ENCODE measurements around the gene PCDHGB3.
"Not testable (repeated sequence)": the region's sequence is repeated elsewhere in the genome, so short reads cannot be mapped to it uniquely, and the experiment has no call there.

PCDHGB3 gene

DNA sequence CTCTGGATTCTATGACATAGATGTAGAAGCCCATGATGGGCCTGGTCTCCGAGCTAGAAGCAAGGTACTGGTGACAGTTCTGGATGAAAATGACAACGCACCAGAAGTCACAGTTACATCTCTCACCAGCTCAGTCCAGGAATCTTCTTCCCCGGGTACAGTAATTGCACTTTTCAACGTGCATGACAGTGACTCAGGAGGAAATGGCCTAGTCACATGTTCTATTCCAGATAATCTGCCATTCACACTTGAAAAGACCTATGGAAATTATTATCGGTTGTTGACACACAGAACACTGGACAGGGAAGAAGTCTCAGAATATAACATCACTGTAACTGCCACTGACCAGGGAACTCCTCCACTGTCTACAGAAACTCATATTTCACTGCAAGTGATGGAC, 13.9 kb upstream of the PCDHGB3 start:
- DNase-seq (ENCODE audit: extremely low spot score, insufficient read length, low read depth) (no peak), FAIRE-seq (no peak)

DNA sequence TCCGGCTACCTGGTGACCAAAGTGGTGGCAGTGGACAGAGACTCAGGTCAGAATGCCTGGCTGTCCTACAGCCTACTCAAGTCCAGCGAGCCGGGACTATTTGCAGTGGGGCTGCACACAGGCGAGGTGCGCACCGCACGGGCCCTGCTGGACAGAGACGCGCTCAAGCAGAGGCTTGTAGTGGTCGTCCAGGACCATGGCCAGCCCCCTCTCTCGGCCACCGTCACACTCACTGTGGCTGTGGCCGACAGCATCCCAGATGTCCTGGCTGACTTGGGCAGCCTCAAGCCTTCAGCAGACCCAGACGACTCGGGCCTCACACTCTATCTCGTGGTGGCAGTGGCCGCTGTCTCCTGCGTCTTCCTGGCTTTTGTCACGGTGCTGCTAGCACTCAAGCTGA, 13.1 kb upstream of the PCDHGB3 start:
- FAIRE-seq (no peak), DNase-seq (ENCODE audit: extremely low spot score, insufficient read length, low read depth) (no peak)

DNA sequence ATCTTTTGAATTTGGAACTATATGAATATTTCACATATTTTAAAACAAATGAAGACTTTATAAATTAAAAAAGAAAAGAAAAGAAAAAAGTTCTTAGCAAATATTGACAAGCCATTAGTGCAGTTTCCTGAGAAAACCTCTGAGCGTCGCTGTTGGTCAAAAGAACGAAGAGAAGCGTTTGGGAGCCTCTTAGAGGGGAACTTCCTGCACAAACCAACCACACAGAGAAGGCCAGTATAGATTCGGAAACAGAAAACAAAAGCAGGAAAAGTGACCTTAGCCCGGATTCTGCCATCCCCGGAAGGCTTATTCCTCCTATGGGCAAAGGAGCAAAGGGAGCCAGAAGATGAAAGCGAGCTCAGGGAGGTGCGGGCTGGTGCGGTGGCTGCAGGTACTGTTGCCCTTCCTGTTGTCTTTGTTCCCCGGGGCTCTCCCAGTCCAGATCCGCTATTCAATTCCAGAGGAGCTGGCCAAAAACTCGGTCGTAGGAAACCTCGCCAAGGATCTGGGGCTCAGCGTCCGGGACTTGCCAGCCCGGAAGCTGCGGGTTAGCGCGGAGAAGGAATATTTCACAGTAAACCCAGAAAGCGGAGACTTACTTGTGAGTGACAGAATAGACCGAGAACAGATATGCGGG, 10.1 kb upstream of the PCDHGB3 start, which contains the start of gene PCDHGB2:
TSS of gene PCDHGB2 (plus strand) at position 205 of the 637 bp plus-strand sequence. CDS start at position 347, 142 bp downstream.
- DNase-seq (ENCODE audit: extremely low spot score, insufficient read length, low read depth) (peak; percentile 18), FAIRE-seq (peak; percentile 24)

DNA sequence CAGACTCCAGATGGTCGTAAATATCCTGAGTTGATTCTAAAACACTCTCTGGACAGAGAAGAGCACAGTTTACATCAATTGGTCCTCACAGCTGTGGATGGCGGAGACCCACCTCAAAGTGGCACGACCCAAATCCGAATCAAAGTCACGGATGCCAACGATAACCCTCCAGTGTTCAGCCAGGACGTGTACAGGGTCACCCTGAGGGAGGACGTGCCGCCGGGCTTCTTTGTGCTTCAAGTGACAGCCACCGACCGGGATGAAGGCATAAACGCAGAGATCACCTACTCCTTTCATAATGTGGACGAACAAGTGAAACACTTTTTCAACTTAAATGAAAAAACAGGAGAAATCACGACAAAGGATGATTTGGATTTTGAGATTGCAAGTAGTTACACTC, 9.4 kb upstream of the PCDHGB3 start:
- DNase-seq (ENCODE audit: extremely low spot score, insufficient read length, low read depth) = no peak
- FAIRE-seq = no peak

DNA sequence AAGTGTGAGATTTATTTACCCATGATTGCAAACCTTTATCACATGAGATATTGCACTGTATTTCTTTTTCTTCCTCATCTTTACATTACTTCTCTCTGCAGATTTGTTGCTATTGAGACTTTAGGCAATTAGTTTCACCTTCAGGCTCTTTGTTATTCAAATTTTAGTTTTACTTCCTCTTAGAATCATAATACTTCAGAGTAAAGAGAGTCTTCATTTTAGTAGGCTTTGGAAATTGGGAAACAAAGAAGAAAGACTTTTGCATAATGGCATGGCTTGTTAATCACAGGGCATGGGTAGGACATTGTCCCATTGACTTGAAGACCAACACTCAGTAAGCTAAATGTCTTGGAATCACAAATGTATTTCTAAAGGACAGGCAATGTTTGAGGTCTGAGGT, 7.3 kb upstream of the PCDHGB3 start:
- FAIRE-seq (no peak), DNase-seq (ENCODE audit: extremely low spot score, insufficient read length, low read depth) (no peak)

DNA sequence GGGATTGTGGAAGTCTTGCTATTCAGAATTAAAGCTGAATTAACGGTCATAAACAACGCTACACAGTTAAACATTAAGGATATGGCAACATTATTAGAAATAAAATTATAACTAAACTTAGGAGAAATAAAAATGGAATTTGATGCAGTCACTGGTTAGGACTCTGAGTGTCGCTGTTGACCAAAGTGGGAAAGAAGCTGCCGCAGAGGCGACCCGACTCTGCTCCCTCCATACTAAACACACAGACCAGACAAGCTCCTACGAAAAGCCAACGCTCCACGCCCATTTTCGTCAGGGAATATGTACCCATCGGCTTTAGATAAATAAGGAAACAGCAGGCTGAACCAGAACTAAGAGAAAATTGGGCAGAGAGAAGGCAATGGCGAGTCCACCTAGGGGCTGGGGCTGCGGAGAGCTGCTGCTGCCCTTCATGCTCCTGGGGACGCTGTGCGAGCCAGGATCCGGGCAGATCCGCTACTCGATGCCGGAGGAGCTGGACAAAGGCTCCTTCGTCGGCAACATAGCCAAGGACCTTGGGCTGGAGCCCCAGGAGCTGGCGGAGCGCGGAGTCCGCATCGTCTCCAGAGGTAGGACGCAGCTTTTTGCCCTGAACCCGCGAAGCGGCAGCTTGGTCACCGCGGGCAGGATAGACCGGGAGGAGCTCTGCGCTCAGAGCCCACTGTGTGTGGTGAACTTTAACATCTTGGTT, 5.9 kb upstream of the PCDHGB3 start, which contains the start of gene PCDHGA5:
TSS of gene PCDHGA5 (plus strand) at position 211 of the 709 bp plus-strand sequence. CDS start at position 380, 169 bp downstream.
- FAIRE-seq = no peak
- DNase-seq (ENCODE audit: extremely low spot score, insufficient read length, low read depth) = no peak

DNA sequence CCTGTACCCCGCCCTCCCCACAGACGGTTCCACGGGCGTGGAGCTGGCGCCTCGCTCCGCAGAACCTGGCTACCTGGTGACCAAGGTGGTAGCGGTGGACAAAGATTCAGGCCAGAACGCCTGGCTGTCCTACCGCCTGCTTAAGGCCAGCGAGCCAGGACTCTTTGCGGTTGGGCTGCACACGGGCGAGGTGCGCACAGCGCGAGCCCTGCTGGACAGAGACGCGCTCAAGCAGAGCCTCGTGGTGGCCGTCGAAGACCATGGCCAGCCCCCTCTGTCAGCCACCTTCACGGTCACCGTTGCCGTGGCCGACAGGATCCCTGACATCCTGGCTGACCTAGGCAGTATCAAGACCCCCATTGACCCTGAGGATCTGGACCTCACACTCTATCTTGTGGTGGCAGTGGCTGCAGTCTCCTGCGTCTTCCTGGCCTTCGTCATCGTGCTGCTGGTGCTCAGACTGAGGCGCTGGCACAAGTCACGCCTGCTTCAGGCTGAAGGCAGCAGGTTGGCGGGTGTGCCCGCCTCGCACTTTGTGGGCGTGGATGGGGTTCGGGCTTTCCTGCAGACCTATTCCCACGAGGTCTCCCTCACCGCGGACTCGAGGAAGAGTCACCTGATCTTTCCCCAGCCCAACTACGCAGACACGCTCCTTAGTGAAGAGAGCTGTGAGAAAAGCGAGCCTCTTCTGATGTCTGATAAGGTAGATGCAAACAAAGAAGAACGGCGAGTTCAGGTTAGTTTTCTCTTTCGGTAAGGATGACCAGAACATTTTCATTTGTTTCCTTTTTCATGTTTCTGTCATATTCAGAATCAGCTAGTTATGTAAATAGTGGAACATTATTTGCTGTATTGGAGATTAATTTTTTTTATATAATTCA, 3.8 kb upstream of the PCDHGB3 start:
- FAIRE-seq (no peak), DNase-seq (ENCODE audit: extremely low spot score, insufficient read length, low read depth) (no peak)

DNA sequence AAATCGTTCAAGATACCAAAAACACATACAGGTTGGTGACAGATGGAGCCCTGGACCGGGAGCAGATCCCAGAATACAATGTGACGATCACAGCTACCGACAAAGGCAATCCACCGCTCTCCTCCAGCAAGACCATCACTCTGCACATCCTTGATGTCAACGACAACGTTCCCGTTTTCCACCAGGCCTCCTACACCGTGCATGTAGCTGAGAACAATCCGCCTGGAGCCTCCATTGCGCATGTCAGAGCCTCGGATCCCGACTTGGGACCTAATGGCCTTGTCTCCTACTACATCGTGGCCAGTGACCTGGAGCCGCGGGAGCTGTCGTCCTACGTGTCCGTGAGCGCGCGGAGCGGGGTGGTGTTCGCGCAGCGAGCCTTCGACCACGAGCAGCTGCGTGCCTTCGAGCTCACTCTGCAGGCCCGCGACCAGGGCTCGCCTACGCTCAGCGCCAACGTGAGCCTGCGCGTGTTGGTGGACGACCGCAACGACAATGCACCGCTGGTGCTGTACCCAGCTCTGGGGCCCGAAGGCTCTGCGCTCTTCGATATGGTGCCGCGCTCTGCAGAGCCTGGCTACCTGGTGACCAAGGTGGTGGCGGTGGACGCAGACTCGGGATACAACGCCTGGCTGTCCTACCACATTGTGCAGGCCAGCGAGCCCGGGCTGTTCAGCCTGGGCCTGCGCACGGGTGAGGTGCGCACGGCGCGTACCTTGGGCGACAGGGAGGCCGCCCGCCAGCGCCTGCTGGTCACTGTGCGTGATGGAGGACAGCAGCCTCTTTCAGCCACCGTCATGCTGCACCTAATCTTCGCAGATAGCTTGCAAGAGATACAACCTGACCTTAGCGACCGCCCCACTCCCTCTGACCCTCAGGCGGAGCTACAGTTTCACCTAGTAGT, 1.8 kb downstream of the PCDHGB3 start:
- no peak for FAIRE-seq

DNA sequence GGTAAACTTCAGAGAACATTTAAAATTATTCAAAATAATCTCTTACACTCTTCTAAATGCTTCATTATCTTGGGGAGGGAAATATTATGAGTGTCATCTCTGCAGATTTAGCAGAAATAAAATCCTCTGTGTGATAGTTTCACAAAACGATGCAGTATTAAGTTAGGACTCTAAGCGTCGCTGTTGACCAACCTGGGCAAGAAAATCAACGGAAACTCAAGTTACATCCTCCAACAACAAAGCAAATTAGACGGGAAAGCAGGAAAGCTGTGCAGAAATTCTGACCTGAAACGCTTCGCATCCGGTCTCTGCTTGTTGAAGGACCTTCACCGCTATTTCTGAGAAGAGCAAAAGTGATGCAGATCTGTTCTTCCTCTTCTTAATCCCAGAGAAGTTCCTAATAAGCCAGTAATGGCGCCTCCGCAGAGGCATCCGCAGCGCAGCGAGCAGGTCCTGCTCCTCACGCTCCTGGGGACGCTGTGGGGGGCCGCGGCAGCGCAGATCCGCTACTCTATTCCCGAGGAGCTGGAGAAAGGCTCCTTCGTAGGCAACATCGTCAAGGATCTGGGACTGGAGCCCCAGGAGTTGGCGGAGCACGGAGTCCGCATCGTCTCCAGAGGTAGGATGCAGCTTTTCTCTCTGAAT, 3.8 kb downstream of the PCDHGB3 start, which contains the start of gene PCDHGA6:
TSS of gene PCDHGA6 (plus strand) at position 219 of the 645 bp plus-strand sequence. CDS start at position 412, 193 bp downstream.
- DNase-seq (ENCODE audit: extremely low spot score, insufficient read length, low read depth) (no peak), FAIRE-seq (no peak)

More for the DNA sequence above, 1.8 kb downstream of the PCDHGB3 start:
- DNase-seq (ENCODE audit: extremely low spot score, insufficient read length, low read depth) = no peak

DNA sequence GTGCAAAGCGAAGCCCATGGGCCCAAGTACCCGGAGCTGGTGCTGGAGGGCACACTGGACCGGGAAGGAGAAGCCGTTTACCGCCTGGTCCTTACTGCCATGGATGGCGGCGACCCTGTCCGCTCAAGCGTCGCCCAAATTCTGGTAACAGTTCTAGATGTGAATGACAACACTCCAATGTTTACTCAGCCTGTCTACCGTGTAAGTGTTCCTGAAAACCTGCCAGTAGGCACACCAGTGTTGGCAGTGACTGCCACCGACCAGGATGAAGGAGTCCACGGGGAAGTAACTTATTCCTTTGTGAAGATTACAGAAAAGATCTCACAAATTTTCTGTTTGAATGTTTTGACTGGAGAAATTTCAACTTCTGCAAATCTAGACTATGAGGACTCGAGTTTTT, 4.6 kb downstream of the PCDHGB3 start:
- no peak for FAIRE-seq
- no peak for DNase-seq (ENCODE audit: extremely low spot score, insufficient read length, low read depth)

DNA sequence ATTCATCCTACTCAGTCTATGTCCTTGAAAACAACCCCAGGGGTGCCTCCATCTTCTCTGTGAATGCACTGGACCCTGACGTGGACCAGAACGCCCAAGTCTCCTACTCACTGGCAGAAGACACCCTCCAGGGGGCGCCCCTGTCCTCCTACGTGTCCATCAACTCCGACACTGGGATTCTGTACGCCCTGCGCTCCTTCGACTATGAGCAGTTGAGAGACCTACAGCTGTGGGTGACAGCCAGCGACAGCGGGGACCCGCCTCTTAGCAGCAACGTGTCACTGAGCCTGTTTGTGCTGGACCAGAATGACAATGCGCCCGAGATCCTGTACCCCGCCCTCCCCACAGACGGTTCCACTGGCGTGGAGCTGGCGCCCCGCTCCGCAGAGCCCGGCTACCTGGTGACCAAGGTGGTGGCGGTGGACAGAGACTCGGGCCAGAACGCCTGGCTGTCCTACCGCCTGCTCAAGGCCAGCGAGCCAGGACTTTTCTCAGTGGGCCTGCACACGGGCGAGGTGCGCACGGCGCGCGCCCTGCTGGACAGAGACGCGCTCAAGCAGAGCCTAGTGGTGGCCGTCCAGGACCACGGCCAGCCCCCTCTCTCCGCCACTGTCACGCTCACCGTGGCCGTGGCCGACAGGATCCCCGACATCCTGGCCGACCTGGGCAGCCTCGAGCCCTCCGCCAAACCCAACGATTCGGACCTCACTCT, 5.6 kb downstream of the PCDHGB3 start:
- FAIRE-seq = not testable (repeated sequence)

DNA sequence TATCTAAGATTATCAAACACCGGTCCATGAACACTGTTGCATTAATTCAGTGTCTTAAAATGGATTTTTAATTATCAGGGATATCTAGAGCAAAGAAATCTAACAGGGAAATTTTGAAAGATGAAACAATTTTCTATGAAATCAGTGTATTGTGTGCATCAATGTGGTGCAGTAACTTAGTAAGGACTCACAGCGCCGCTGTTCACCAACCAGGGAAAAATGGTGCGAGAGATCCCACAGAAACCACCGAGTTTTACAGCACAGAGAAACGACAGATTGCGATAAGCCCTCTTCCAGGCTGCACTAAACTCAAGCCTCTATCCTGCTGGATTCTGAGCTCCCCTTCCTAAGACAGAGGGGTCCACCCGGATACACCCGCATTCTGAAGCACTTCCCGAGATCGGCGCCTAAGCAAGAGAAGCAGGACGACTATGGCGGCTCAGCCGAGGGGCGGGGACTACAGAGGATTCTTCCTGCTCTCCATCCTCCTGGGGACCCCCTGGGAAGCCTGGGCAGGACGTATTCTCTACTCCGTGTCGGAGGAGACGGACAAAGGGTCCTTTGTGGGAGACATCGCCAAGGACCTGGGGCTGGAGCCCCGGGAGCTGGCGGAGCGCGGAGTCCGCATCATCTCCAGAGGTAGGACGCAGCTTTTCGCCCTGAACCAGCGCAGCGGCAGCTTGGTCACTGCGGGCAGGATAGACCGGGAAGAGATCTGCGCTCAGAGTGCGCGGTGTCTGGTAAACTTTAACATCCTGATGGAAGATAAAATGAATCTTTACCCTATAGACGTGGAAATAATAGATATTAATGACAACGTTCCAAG, 12.6 kb downstream of the PCDHGB3 start, which contains the start of gene PCDHGA7:
TSS of gene PCDHGA7 (plus strand) at position 274 of the 826 bp plus-strand sequence. CDS start at position 432, 158 bp downstream.
- FAIRE-seq (no peak), DNase-seq (ENCODE audit: extremely low spot score, insufficient read length, low read depth) (no peak)

More for the DNA sequence above, 5.6 kb downstream of the PCDHGB3 start:
- DNase-seq (ENCODE audit: extremely low spot score, insufficient read length, low read depth) = not testable (repeated sequence)

DNA sequence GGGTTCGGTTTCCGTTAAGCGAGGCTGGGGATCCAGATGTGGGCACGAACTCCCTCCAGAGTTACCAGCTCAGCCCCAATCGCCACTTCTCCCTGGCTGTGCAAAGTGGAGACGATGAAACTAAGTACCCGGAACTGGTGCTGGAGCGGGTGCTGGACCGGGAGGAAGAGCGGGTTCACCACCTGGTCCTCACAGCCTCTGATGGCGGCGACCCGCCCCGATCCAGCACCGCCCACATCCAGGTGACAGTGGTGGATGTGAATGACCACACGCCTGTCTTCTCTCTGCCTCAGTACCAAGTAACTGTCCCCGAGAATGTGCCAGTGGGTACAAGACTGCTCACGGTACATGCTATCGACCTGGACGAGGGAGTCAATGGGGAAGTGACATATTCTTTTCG, 13.3 kb downstream of the PCDHGB3 start:
- FAIRE-seq (no peak), DNase-seq (ENCODE audit: extremely low spot score, insufficient read length, low read depth) (no peak)

DNA sequence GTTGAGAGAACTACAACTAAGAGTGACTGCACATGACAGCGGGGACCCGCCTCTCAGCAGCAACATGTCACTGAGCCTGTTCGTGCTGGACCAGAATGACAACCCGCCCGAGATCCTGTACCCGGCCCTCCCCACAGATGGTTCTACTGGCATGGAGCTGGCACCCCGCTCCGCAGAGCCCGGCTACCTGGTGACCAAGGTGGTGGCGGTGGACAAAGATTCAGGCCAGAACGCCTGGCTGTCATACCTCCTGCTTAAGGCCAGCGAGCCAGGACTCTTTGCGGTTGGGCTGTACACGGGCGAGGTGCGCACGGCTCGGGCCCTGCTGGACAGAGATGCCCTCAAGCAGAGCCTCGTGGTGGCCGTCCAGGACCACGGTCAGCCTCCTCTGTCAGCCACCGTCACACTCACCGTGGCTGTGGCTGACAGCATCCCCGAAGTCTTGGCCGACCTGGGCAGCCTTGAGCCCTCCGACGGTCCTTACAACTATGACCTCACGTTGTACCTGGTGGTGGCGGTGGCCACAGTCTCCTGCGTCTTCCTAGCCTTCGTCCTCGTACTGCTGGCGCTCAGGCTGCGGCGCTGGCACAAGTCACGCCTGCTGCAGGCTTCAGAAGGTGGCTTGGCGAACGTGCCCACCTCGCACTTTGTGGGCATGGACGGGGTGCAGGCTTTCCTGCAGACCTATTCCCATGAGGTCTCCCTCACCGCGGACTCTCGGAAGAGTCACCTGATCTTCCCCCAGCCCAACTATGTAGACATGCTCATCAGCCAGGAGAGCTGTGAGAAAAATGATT, 14.6 kb downstream of the PCDHGB3 start:
- FAIRE-seq = no peak
- DNase-seq (ENCODE audit: extremely low spot score, insufficient read length, low read depth) = no peak

DNA sequence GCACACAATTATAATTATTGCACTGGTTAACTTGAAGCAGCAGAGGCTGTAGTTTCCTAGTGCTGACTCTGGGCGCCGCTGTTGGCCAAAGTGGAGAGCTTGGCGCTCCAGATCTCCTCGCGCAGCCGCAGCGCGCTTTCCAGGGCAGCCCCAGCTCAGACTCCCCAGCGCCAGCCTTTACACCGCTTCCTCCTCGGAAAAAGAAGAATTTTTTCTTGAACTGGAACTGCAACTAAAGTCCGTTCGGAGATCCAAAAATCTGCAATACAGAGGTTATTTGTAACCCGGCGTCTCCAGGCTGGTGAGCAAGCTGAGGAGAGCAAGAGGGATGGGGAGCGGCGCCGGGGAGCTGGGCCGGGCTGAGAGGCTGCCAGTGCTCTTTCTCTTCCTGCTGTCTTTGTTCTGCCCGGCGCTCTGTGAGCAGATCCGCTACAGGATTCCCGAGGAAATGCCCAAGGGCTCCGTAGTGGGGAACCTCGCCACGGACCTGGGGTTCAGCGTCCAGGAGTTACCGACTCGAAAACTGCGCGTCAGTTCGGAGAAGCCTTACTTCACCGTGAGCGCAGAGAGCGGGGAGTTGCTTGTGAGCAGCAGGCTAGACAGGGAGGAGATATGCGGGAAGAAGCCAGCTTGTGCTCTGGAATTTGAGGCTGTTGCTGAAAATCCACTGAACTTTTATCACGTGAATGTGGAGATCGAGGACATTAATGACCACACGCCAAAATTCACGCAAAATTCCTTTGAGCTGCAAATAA, 17.7 kb downstream of the PCDHGB3 start, which contains the start of gene PCDHGB4:
TSS of gene PCDHGB4 (plus strand) at position 142 of the 755 bp plus-strand sequence. CDS start at position 329, 187 bp downstream.
- FAIRE-seq = peak; percentile 49
- not testable (repeated sequence) for DNase-seq (ENCODE audit: extremely low spot score, insufficient read length, low read depth)

DNA sequence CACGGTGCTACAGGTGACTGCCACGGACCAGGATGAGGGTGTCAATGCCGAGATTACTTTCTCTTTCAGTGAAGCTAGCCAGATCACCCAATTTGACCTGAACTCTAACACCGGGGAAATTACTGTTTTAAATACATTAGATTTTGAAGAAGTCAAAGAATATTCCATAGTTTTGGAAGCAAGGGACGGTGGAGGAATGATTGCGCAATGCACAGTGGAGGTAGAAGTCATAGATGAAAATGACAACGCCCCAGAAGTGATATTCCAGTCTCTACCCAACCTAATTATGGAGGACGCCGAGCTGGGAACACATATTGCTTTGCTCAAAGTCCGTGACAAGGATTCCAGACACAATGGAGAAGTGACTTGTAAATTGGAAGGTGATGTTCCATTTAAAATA, 18.6 kb downstream of the PCDHGB3 start:
- no peak for FAIRE-seq

More for the DNA sequence above, 18.6 kb downstream of the PCDHGB3 start:
- no peak for DNase-seq (ENCODE audit: extremely low spot score, insufficient read length, low read depth)
